Activated effector memory CD4-positive, alpha-beta T cell treated with anti-CD3 and anti-CD28 coated beads, Interleukin-2, amount 50 U/mL, for 16 hours (primary cell): ENCODE results near the gene HINT2.

Source experiments
- DNase-seq: peaks from one replicate; pipeline ENCODE4 v3.0.0-alpha.2; 2020

The HINT2 gene

GRCh38 chr9:35840881-35841644, 26.2 kb upstream of the HINT2 start:
- no peak for DNase-seq

GRCh38 chr9:35839926-35840325, 25.1 kb upstream of the HINT2 start:
- DNase-seq = no peak

GRCh38 chr9:35836595-35836994, 21.8 kb upstream of the HINT2 start:
- DNase-seq = no peak

GRCh38 chr9:35835766-35836165, 20.9 kb upstream of the HINT2 start:
- DNase-seq = no peak

- no peak for DNase-seq
Measured at GRCh38 chr9:35835216-35835632, 20.4 kb upstream of the HINT2 start.

GRCh38 chr9:35834260-35835215, 19.7 kb upstream of the HINT2 start:
- DNase-seq = no peak

GRCh38 chr9:35832814-35833213, 18.0 kb upstream of the HINT2 start:
- peak; percentile 21 for DNase-seq

- DNase-seq = peak; percentile 49
Measured at GRCh38 chr9:35831040-35831439, 16.2 kb upstream of the HINT2 start.

GRCh38 chr9:35829764-35830096, 14.9 kb upstream of the HINT2 start:
- no peak for DNase-seq

- DNase-seq = peak; percentile 97
Measured at GRCh38 chr9:35829084-35829763, 14.4 kb upstream of the HINT2 start, which contains the start of gene TMEM8B. TSS of gene TMEM8B (plus strand) at chr9:35829228. CDS start at chr9:35829448, 220 bp downstream.

GRCh38 chr9:35828716-35829083, 13.9 kb upstream of the HINT2 start, which contains the start of gene FAM221B:
TSS of gene FAM221B (minus strand) at chr9:35828732. CDS start at chr9:35826161, 2,571 bp downstream.
- DNase-seq = peak; percentile 77

- DNase-seq = no peak
Measured at GRCh38 chr9:35827486-35827885, 12.6 kb upstream of the HINT2 start.

- no peak for DNase-seq
Measured at GRCh38 chr9:35826071-35826701, 11.3 kb upstream of the HINT2 start.

- no peak for DNase-seq
Measured at GRCh38 chr9:35822926-35823325, 8.1 kb upstream of the HINT2 start.

GRCh38 chr9:35820076-35820475, 5.2 kb upstream of the HINT2 start:
- DNase-seq = no peak

- DNase-seq = no peak
Measured at GRCh38 chr9:35818341-35818740, 3.5 kb upstream of the HINT2 start.

GRCh38 chr9:35816708-35817107, 1.9 kb upstream of the HINT2 start:
- DNase-seq = no peak

GRCh38 chr9:35814106-35814840, 569 bp downstream of the HINT2 start:
- DNase-seq = peak; percentile 75

- DNase-seq = no peak
Measured at GRCh38 chr9:35813434-35814105, 1.3 kb downstream of the HINT2 start.

GRCh38 chr9:35812025-35812602, 2.7 kb downstream of the HINT2 start, which contains the start of gene SPAG8:
TSS of gene SPAG8 (minus strand) at chr9:35812262. CDS start at chr9:35812147, 115 bp downstream.
- DNase-seq = peak; percentile 98
